Measurements from ENCODE around the gene FLT4. TPM values are rescaled to one million over a fixed set of nuclear protein-coding genes. Genes with fewer than 3 reads are reported as not detected.

The FLT4 gene
- total RNA-seq, 1 donor, result 1.3 TPM

GRCh38 chr5:180591311-180591887, 58.0 kb downstream of the FLT4 start, which contains the start of gene SCGB3A1:
Gene SCGB3A1 (minus strand): TSS chr5:180591499. CDS start chr5:180591462, 37 bp downstream.
- no peaks in the 10 kb centered on the region for H3K9me3 ChIP-seq (ENCODE audit: low read depth, low read length)
- peaks cover 15% of the 10 kb centered on the region for H3K4me1 ChIP-seq (ENCODE audit: insufficient read depth, low read length)
- peaks cover 29% of the 10 kb centered on the region for H3K27me3 ChIP-seq (ENCODE audit: insufficient read depth, low read length)
- no peak within 1 kb of the TSS for H3K4me3 ChIP-seq (ENCODE audit: low read length)

- Histone ChIP-seq H3K4me3 (ENCODE audit: low read length) (no peak overlapping the region), H3K27me3 (ENCODE audit: insufficient read depth, low read length) (peaks cover 29% of the 10 kb centered on the region), H3K4me1 (ENCODE audit: insufficient read depth, low read length) (peaks cover 15% of the 10 kb centered on the region), H3K9me3 (ENCODE audit: low read depth, low read length) (no peaks in the 10 kb centered on the region)
Measured at GRCh38 chr5:180590543-180591310, 58.7 kb downstream of the FLT4 start.

- peaks cover 29% of the 10 kb centered on the region for H3K27me3 ChIP-seq (ENCODE audit: insufficient read depth, low read length)
- H3K4me1 ChIP-seq (ENCODE audit: insufficient read depth, low read length), result peaks cover 15% of the 10 kb centered on the region
- no peaks in the 10 kb centered on the region for H3K9me3 ChIP-seq (ENCODE audit: low read depth, low read length)
- H3K4me3 ChIP-seq (ENCODE audit: low read length), result no peak overlapping the region
Measured at GRCh38 chr5:180589771-180590542, 59.4 kb downstream of the FLT4 start.

- H3K27me3 ChIP-seq (ENCODE audit: insufficient read depth, low read length), result peaks cover 26% of the 10 kb centered on the region
- no peak overlapping the region for H3K4me3 ChIP-seq (ENCODE audit: low read length)
- H3K4me1 ChIP-seq (ENCODE audit: insufficient read depth, low read length), result peaks cover 15% of the 10 kb centered on the region
- H3K9me3 ChIP-seq (ENCODE audit: low read depth, low read length), result no peaks in the 10 kb centered on the region
Measured at GRCh38 chr5:180586870-180587269, 62.5 kb downstream of the FLT4 start.

GRCh38 chr5:180586204-180586603, 63.2 kb downstream of the FLT4 start:
- no peak overlapping the region for H3K4me3 ChIP-seq (ENCODE audit: low read length)
- H3K4me1 ChIP-seq (ENCODE audit: insufficient read depth, low read length), result peaks cover 13% of the 10 kb centered on the region
- peaks cover 26% of the 10 kb centered on the region for H3K27me3 ChIP-seq (ENCODE audit: insufficient read depth, low read length)
- H3K9me3 ChIP-seq (ENCODE audit: low read depth, low read length), result no peaks in the 10 kb centered on the region

GRCh38 chr5:180583738-180584137, 65.7 kb downstream of the FLT4 start:
- Histone ChIP-seq H3K27me3 (ENCODE audit: insufficient read depth, low read length) (peaks cover 8% of the 10 kb centered on the region), H3K9me3 (ENCODE audit: low read depth, low read length) (no peaks in the 10 kb centered on the region), H3K4me1 (ENCODE audit: insufficient read depth, low read length) (peaks cover 4% of the 10 kb centered on the region), H3K4me3 (ENCODE audit: low read length) (no peak overlapping the region)

GRCh38 chr5:180580681-180581080, 68.7 kb downstream of the FLT4 start:
- Histone ChIP-seq H3K9me3 (ENCODE audit: low read depth, low read length) (no peaks in the 10 kb centered on the region), H3K27me3 (ENCODE audit: insufficient read depth, low read length) (no peaks in the 10 kb centered on the region), H3K4me3 (ENCODE audit: low read length) (no peak overlapping the region), H3K4me1 (ENCODE audit: insufficient read depth, low read length) (no peaks in the 10 kb centered on the region)

GRCh38 chr5:180575571-180575970, 73.8 kb downstream of the FLT4 start:
- Histone ChIP-seq H3K27me3 (ENCODE audit: insufficient read depth, low read length) (no peaks in the 10 kb centered on the region), H3K9me3 (ENCODE audit: low read depth, low read length) (no peaks in the 10 kb centered on the region), H3K4me3 (ENCODE audit: low read length) (no peak overlapping the region), H3K4me1 (ENCODE audit: insufficient read depth, low read length) (no peaks in the 10 kb centered on the region)

GRCh38 chr5:180568914-180569313, 80.5 kb downstream of the FLT4 start:
- Histone ChIP-seq H3K4me1 (ENCODE audit: insufficient read depth, low read length) (no peaks in the 10 kb centered on the region), H3K27me3 (ENCODE audit: insufficient read depth, low read length) (no peaks in the 10 kb centered on the region), H3K9me3 (ENCODE audit: low read depth, low read length) (no peaks in the 10 kb centered on the region), H3K4me3 (ENCODE audit: low read length) (no peak overlapping the region)

GRCh38 chr5:180563994-180564393, 85.4 kb downstream of the FLT4 start:
- H3K9me3 ChIP-seq (ENCODE audit: low read depth, low read length), result no peaks in the 10 kb centered on the region
- H3K27me3 ChIP-seq (ENCODE audit: insufficient read depth, low read length), result no peaks in the 10 kb centered on the region
- H3K4me3 ChIP-seq (ENCODE audit: low read length), result no peak overlapping the region
- no peaks in the 10 kb centered on the region for H3K4me1 ChIP-seq (ENCODE audit: insufficient read depth, low read length)

GRCh38 chr5:180558232-180558631, 91.2 kb downstream of the FLT4 start:
- no peaks in the 10 kb centered on the region for H3K27me3 ChIP-seq (ENCODE audit: insufficient read depth, low read length)
- H3K9me3 ChIP-seq (ENCODE audit: low read depth, low read length), result no peaks in the 10 kb centered on the region
- H3K4me1 ChIP-seq (ENCODE audit: insufficient read depth, low read length), result no peaks in the 10 kb centered on the region
- H3K4me3 ChIP-seq (ENCODE audit: low read length), result no peak overlapping the region

- Histone ChIP-seq H3K4me1 (ENCODE audit: insufficient read depth, low read length) (no peaks in the 10 kb centered on the region), H3K27me3 (ENCODE audit: insufficient read depth, low read length) (no peaks in the 10 kb centered on the region), H3K9me3 (ENCODE audit: low read depth, low read length) (no peaks in the 10 kb centered on the region), H3K4me3 (ENCODE audit: low read length) (no peak overlapping the region)
Measured at GRCh38 chr5:180557217-180557809, 92.1 kb downstream of the FLT4 start.

GRCh38 chr5:180555168-180555921, 94.1 kb downstream of the FLT4 start:
- no peaks in the 10 kb centered on the region for H3K27me3 ChIP-seq (ENCODE audit: insufficient read depth, low read length)
- no peaks in the 10 kb centered on the region for H3K4me1 ChIP-seq (ENCODE audit: insufficient read depth, low read length)
- no peaks in the 10 kb centered on the region for H3K9me3 ChIP-seq (ENCODE audit: low read depth, low read length)
- no peak overlapping the region for H3K4me3 ChIP-seq (ENCODE audit: low read length)

GRCh38 chr5:180553530-180553929, 95.9 kb downstream of the FLT4 start:
- no peak overlapping the region for H3K4me3 ChIP-seq (ENCODE audit: low read length)
- H3K27me3 ChIP-seq (ENCODE audit: insufficient read depth, low read length), result no peaks in the 10 kb centered on the region
- no peaks in the 10 kb centered on the region for H3K4me1 ChIP-seq (ENCODE audit: insufficient read depth, low read length)
- H3K9me3 ChIP-seq (ENCODE audit: low read depth, low read length), result no peaks in the 10 kb centered on the region
